ENCODE data around the gene TNFRSF4.

- TF ChIP-seq BHLHE40 (IDR thresholded peaks at IDR 0.05; ENCODE audit: borderline replicate concordance) (no peak), HDGF (IDR thresholded peaks at IDR 0.05; ENCODE audit: borderline replicate concordance) (no peak), NFRKB (IDR thresholded peaks at IDR 0.05) (no peak), ARNT (IDR thresholded peaks at IDR 0.05) (no peak), CTBP1 (IDR thresholded peaks at IDR 0.05; ENCODE audit: borderline replicate concordance) (no peak), FOXM1 (IDR thresholded peaks at IDR 0.05; ENCODE audit: borderline replicate concordance) (no peak), LEF1 (IDR thresholded peaks at IDR 0.05; ENCODE audit: borderline replicate concordance) (no peak), SP1 (IDR thresholded peaks at IDR 0.05) (no peak)
- TF ChIP-seq, protein P1, sequence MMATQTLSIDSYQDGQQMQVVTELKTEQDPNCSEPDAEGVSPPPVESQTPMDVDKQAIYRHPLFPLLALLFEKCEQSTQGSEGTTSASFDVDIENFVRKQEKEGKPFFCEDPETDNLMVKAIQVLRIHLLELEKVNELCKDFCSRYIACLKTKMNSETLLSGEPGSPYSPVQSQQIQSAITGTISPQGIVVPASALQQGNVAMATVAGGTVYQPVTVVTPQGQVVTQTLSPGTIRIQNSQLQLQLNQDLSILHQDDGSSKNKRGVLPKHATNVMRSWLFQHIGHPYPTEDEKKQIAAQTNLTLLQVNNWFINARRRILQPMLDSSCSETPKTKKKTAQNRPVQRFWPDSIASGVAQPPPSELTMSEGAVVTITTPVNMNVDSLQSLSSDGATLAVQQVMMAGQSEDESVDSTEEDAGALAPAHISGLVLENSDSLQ (IDR thresholded peaks at IDR 0.05), result no peak
Measured at GRCh38 chr1:1169429-1170214, 44.3 kb downstream of the TNFRSF4 start.
